ENCODE data around the gene KCNC1. TPM values are rescaled to one million over a fixed set of nuclear protein-coding genes. Genes with fewer than 3 reads are reported as not detected.

The KCNC1 gene
- total and polyA plus RNA-seq, 9 of the 15 experiments (the other 6 are each of a cell fraction or from before 2014, with no cell fraction given), result 0.05 to 0.08 TPM; not detected in 7

GRCh38 chr11:17753153-17753552, 18.6 kb downstream of the KCNC1 start (continued):
- TF ChIP-seq CREBBP (IDR thresholded peaks at IDR 0.05; ENCODE audit: low read depth, low read length) (no peak), TOE1 (IDR thresholded peaks at IDR 0.05; ENCODE audit: borderline replicate concordance) (no peak), TOE1 (CRISPR knock-in tag; IDR thresholded peaks at IDR 0.05; ENCODE audit: borderline replicate concordance, low read depth) (no peak), ZKSCAN1 (IDR thresholded peaks at IDR 0.05; ENCODE audit: low read depth, low read length) (no peak), ATF6 (CRISPR knock-in tag; IDR thresholded peaks at IDR 0.05) (no peak), GTF2A2 (tag; IDR thresholded peaks at IDR 0.05) (no peak), ZMIZ1 (IDR thresholded peaks at IDR 0.05; ENCODE audit: low read depth in 2 of 2, low read length in 2 of 2) (no peak), ZNF398 (CRISPR knock-in tag; IDR thresholded peaks at IDR 0.05) (no peak)

Data from K562 (cell line).